ENCODE results near the gene IL17REL. TPM values are rescaled to one million over a fixed set of nuclear protein-coding genes. Genes with fewer than 3 reads are reported as not detected.

IL17REL gene
- total and polyA plus RNA-seq, 10 of the 15 experiments (the other 5 are each of a cell fraction or from before 2014, with no cell fraction given): 0.03 TPM; not detected in 9

- no TSS peak for BruUV-seq (replicated peaks)
- H3K9me3 ChIP-seq (replicated peaks; ENCODE audit: control insufficient read depth, insufficient read depth, low read length): peaks cover 2% of the 10 kb centered on the region; the same call in 2 of the 3 replicates
- ChIA-PET SMC1A (ENCODE audit: uncharacterized antibody, unreplicated experiment) (no interaction called here), RAD21 (ENCODE audit: unreplicated experiment) (interaction anchor here (0.9 kb wide), 1 partner anchor 51 kb away, joined by 3 read pairs; no protein-coding TSS in a partner anchor), POLR2A (interaction anchor here (1.0 kb wide), 1 partner anchor 51 kb away, joined by 3 read pairs; no protein-coding TSS in a partner anchor), CTCF (interaction anchor here (0.6 to 2.2 kb wide), 6 partner anchors 13 to 508 kb away, joined by 3 to 6 read pairs (median 4); no protein-coding TSS in a partner anchor)
- no peak overlapping the region for H3K27ac ChIP-seq (ENCODE audit: control insufficient read depth, insufficient read depth)
- WGBS (ENCODE audit: insufficient coverage, insufficient replicate concordance, low lambda C conversion rate, missing lambda C conversion rate): 14% methylated on average over 7 of the region's 7 CpGs
- no peak for DNase-seq (ENCODE audit: low read depth, low spot score)
- H3K36me3 ChIP-seq (ENCODE audit: control insufficient read depth in 2 of 2, insufficient read depth in 2 of 2, low read length in 1 of 2): no peaks in the 10 kb centered on the region
- intact Hi-C loops (cut with micrococcal nuclease; ENCODE audit: unreplicated experiment): no loop called here
- peaks cover 6% of the 10 kb centered on the region for H3K4me1 ChIP-seq (ENCODE audit: control insufficient read depth, insufficient read depth, low read length)
- in situ Hi-C loops (cut with MboI): no loop called here
- no peaks in the 10 kb centered on the region; a peak in 1 of 4 replicates for H3K27me3 ChIP-seq (replicated peaks in 1 of 2; ENCODE audit: control insufficient read depth in 2 of 2, insufficient read depth in 2 of 2, low read length in 1 of 2)
- H3K79me2 ChIP-seq (ENCODE audit: control insufficient read depth, insufficient read depth, low read length): no peaks in the 10 kb centered on the region
- H4K20me1 ChIP-seq (ENCODE audit: control insufficient read depth, insufficient read depth): no peaks in the 10 kb centered on the region
- H2AFZ ChIP-seq (ENCODE audit: control insufficient read depth, low read depth, low read length): no peak overlapping the region
- H3K4me3 ChIP-seq: no peak overlapping the region
- no peak overlapping the region for H3K9ac ChIP-seq (ENCODE audit: control insufficient read depth, insufficient read depth, low read length)
- no peak for ATAC-seq
- no peak overlapping the region for H3K4me2 ChIP-seq (ENCODE audit: control insufficient read depth, insufficient read depth)
- no peak for FAIRE-seq
- TF ChIP-seq TBL1XR1 (IDR thresholded peaks at IDR 0.05; ENCODE audit: low read depth, low read length) (no peak), USF1 (IDR thresholded peaks at IDR 0.05; ENCODE audit: borderline replicate concordance, extremely low read length, insufficient read depth, low read depth, low read length) (no peak), TCF12 (IDR thresholded peaks at IDR 0.05; ENCODE audit: low read depth, low read length) (no peak), FOXK2 (IDR thresholded peaks at IDR 0.05) (no peak), BACH1 (IDR thresholded peaks at IDR 0.05; ENCODE audit: borderline replicate concordance) (no peak), HSF1 (IDR thresholded peaks at IDR 0.05; ENCODE audit: low read depth, low read length) (no peak), BMI1 (IDR thresholded peaks at IDR 0.05; ENCODE audit: borderline replicate concordance) (no peak), JUNB (IDR thresholded peaks at IDR 0.05) (no peak), CTCF (IDR thresholded peaks at IDR 0.05 in 2 of 3, conservative IDR thresholded peaks at IDR 0.05 in 1 of 3; ENCODE audit: control insufficient read depth in 2 of 3, extremely low read depth in 1 of 3, insufficient read depth in 1 of 3, low read depth in 3 of 3, low read length in 3 of 3) (peak; percentile 27 to 58 (median 42); a peak in 4 of 6 replicates), CEBPZ (IDR thresholded peaks at IDR 0.05; ENCODE audit: low read depth, low read length) (no peak)
Measured at GRCh38 chr22:49979587-49980264, 32.8 kb downstream of the IL17REL start.
